ENCODE data around the gene SLC6A8. TPM values are rescaled to one million over a fixed set of nuclear protein-coding genes. Genes with fewer than 3 reads are reported as not detected.
A peak's percentile ranks its signal among the peaks of the same experiment; 100 is the strongest.

Gene SLC6A8
- total RNA-seq, 2 experiments from 2014 or later = 0.42 to 0.71 TPM

DNA sequence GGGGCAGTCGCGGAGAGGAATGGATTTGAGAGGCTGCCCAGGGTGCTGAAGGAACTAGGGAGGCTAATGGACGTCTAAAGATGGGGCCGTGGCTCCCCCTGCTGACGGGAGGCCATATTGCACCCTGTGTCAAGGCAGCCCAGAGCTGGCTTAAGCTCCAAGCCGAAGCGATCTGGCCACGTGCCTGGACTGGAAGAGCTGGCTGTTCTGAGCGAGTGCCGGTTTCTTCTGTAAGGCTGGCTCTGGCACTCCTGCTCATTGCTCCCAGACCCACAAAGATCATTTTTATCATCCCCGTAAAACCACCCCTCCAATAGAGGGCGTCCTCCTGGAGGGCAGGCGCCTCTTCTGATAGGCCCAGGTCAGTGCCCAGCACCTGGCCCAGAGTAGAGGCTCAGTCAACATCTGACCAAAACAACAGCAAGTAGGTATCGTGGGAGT, 19.8 kb upstream of the SLC6A8 start:
- no peaks in the 10 kb centered on the region for H3K9me3 ChIP-seq (ENCODE audit: control insufficient read depth in 1 of 2, insufficient read depth in 1 of 2, low read length in 2 of 2)
- H3K27me3 ChIP-seq (ENCODE audit: control insufficient read depth in 1 of 2, insufficient read depth in 2 of 2, low read length in 2 of 2) = peaks cover 0 to 2% of the 10 kb centered on the region in 2 experiments
- H3K27ac ChIP-seq (ENCODE audit: low read depth in 1 of 2, low read length in 2 of 2) = no peak overlapping the region
- Mint-ChIP-seq H3K27me3 (peaks cover 8% of the 10 kb centered on the region), H3K9me3 (no peaks in the 10 kb centered on the region), H3K36me3 (ENCODE audit: low read depth) (no peaks in the 10 kb centered on the region), H3K27ac (no peak overlapping the region), H3K4me1 (ENCODE audit: low read depth) (peaks cover 7% of the 10 kb centered on the region), H3K4me3 (peak overlapping the region; percentile 54)
- intact Hi-C loops (cut with DNase I, micrococcal nuclease) = loop anchor here (2.0 to 5.0 kb wide), 4 partner anchors 113 to 709 kb away; no protein-coding TSS in a partner anchor
- ATAC-seq (ENCODE audit: poor library complexity) (peak; percentile 90), DNase-seq (peak; percentile 55 to 85 (median 72))
- no peaks in the 10 kb centered on the region for H3K36me3 ChIP-seq (ENCODE audit: insufficient read depth, low read length)
- ChIA-PET CTCF (interaction anchor here (0.5 to 2.2 kb wide), 9 partner anchors 8 to 726 kb away, joined by 3 to 15 read pairs (median 3); no protein-coding TSS in a partner anchor), POLR2A (interaction anchor here (1.5 kb wide), 1 partner anchor 726 kb away, joined by 4 read pairs; no protein-coding TSS in a partner anchor)
- H3K4me3 ChIP-seq (ENCODE audit: low read length) = peak overlapping the region; percentile 14
- TF ChIP-seq, protein P1, sequence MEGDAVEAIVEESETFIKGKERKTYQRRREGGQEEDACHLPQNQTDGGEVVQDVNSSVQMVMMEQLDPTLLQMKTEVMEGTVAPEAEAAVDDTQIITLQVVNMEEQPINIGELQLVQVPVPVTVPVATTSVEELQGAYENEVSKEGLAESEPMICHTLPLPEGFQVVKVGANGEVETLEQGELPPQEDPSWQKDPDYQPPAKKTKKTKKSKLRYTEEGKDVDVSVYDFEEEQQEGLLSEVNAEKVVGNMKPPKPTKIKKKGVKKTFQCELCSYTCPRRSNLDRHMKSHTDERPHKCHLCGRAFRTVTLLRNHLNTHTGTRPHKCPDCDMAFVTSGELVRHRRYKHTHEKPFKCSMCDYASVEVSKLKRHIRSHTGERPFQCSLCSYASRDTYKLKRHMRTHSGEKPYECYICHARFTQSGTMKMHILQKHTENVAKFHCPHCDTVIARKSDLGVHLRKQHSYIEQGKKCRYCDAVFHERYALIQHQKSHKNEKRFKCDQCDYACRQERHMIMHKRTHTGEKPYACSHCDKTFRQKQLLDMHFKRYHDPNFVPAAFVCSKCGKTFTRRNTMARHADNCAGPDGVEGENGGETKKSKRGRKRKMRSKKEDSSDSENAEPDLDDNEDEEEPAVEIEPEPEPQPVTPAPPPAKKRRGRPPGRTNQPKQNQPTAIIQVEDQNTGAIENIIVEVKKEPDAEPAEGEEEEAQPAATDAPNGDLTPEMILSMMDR (IDR thresholded peaks at IDR 0.05) = peak; percentile 45
- peaks cover 15% of the 10 kb centered on the region for H3K4me1 ChIP-seq (ENCODE audit: insufficient read depth, low read length)

DNA sequence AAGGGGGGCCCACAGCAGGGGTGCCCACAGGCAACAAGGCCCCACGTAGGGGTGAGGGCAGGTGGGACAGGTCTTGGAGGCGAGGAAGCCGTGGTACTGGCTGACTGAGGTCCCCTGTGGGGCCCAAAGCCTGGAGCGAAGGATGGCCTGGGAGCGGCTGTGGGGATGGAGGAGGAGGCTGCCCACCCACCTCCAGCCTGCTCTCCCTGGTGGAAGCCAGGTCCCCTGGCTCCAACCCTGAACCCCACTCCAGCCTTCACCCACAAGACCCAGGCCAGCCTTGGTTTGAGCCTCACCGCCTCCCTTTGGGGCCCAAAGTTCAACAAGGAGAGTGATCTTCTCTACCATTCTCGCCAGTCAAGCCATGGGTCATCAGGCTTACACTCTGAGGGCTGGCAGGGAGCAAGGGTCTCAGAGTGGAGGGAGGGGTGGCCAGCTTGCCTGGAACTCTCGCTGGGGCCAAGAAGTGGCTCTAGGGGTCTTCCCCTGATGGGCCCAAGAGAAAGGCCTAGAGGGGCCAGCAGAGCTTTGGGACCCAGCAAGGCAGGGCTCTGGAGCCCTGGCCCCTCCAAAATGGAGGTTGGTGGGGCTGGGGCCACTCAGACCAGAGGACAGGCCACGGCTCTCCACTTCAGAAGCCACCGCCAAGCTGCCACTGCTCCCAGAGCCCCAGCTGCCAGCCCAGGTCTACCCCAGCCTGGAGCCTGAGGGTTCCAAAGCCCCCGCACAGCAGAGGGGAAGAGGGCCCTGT, 19.1 kb upstream of the SLC6A8 start:
- H3K27ac Mint-ChIP-seq = no peak overlapping the region

DNA sequence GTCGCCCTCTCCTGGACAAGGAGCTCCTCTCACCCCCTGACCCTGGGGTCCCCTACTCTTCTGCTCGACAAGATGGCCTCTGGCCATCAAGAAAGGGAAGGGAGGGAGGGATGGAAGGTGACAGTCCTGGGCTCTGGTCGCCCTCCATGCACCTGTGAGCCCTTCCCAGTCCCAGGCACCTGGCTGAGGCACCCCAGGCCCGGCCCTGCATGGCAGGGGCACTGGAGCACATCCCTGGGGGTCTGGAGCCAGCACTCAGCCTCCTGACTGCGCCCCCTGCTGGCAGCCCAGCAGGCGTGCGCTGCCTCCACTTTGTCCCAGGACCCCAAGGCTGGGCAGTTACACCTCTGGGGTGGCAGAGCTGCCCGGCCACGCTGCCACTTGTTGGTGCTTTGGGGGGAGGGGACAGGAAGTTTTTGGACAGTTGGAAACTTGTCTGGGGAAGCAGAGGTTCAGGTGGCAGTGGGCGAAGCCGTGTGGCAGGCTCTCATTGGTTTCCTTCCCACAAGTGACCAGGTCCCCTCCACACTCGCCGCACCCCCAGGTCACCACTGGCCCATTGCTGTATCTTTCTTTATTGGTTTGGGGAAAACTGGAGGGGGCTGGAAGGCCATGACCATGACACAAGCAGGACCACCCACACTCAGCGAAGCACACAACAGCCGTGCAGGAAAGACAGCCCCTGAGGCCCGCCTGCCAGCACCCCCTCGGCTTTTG, 18.4 kb upstream of the SLC6A8 start:
- H3K9me3 ChIP-seq (ENCODE audit: control insufficient read depth in 1 of 2, insufficient read depth in 1 of 2, low read length in 2 of 2) = no peaks in the 10 kb centered on the region
- TF ChIP-seq, protein P1 (IDR thresholded peaks at IDR 0.05) = peak; percentile 74
- H3K4me3 ChIP-seq (ENCODE audit: low read length) = no peak overlapping the region
- peaks cover 18% of the 10 kb centered on the region for H3K4me1 ChIP-seq (ENCODE audit: insufficient read depth, low read length)
- no peak overlapping the region for H3K27ac ChIP-seq (ENCODE audit: low read depth in 1 of 2, low read length in 2 of 2)
- DNase-seq (peak; percentile 19 to 70 (median 32)), ATAC-seq (ENCODE audit: poor library complexity) (peak; percentile 42)
- intact Hi-C loops (cut with DNase I, micrococcal nuclease) = loop anchor here (1.0 to 5.0 kb wide), 4 partner anchors 115 to 711 kb away; no protein-coding TSS in a partner anchor
- POLR2A ChIA-PET = no interaction called here
- Mint-ChIP-seq H3K36me3 (ENCODE audit: low read depth) (no peaks in the 10 kb centered on the region), H3K27ac (no peak overlapping the region), H3K9me3 (no peaks in the 10 kb centered on the region), H3K27me3 (peaks cover 12% of the 10 kb centered on the region), H3K4me1 (ENCODE audit: low read depth) (peaks cover 7% of the 10 kb centered on the region), H3K4me3 (no peak overlapping the region)
- peaks cover 0 to 2% of the 10 kb centered on the region in 2 experiments for H3K27me3 ChIP-seq (ENCODE audit: control insufficient read depth in 1 of 2, insufficient read depth in 2 of 2, low read length in 2 of 2)
- no peaks in the 10 kb centered on the region for H3K36me3 ChIP-seq (ENCODE audit: insufficient read depth, low read length)
- CTCF ChIA-PET = interaction anchor here (1.3 kb wide), 1 partner anchor 728 kb away, joined by 4 read pairs; no protein-coding TSS in a partner anchor

More for the DNA sequence above, 19.1 kb upstream of the SLC6A8 start:
- TF ChIP-seq, protein P1 (IDR thresholded peaks at IDR 0.05) = no peak
- Histone ChIP-seq H3K36me3 (ENCODE audit: insufficient read depth, low read length) (no peaks in the 10 kb centered on the region), H3K4me3 (ENCODE audit: low read length) (no peak overlapping the region), H3K27me3 (ENCODE audit: control insufficient read depth in 1 of 2, insufficient read depth in 2 of 2, low read length in 2 of 2) (peaks cover 0 to 2% of the 10 kb centered on the region in 2 experiments), H3K27ac (ENCODE audit: low read depth in 1 of 2, low read length in 2 of 2) (no peak overlapping the region), H3K9me3 (ENCODE audit: control insufficient read depth in 1 of 2, insufficient read depth in 1 of 2, low read length in 2 of 2) (no peaks in the 10 kb centered on the region), H3K4me1 (ENCODE audit: insufficient read depth, low read length) (peaks cover 18% of the 10 kb centered on the region)
- intact Hi-C loops (cut with DNase I, micrococcal nuclease) = loop anchor here (1.0 to 5.0 kb wide), 4 partner anchors 114 to 710 kb away; no protein-coding TSS in a partner anchor
- ChIA-PET POLR2A (interaction anchor here (1.5 kb wide), 1 partner anchor 727 kb away, joined by 4 read pairs; no protein-coding TSS in a partner anchor), CTCF (interaction anchor here (0.5 to 2.2 kb wide), 10 partner anchors 9 to 727 kb away, joined by 3 to 15 read pairs (median 4); no protein-coding TSS in a partner anchor)
- H3K4me3 Mint-ChIP-seq = no peak overlapping the region
- DNase-seq (peak in 1 of 14 experiments; percentile 6), ATAC-seq (ENCODE audit: poor library complexity) (no peak)
- no peaks in the 10 kb centered on the region for H3K9me3 Mint-ChIP-seq
- no peaks in the 10 kb centered on the region for H3K36me3 Mint-ChIP-seq (ENCODE audit: low read depth)
- peaks cover 7% of the 10 kb centered on the region for H3K4me1 Mint-ChIP-seq (ENCODE audit: low read depth)
- peaks cover 8% of the 10 kb centered on the region for H3K27me3 Mint-ChIP-seq
